GM10248 (cell line): Measurements from ENCODE around the gene TMEM184C.

Experiments
- CTCF ChIA-PET: fragments of 300-600 bp; sonication (Branson Sonifier 250); formaldehyde crosslinking; extraction: SDS; loops from one replicate; lab custom pipeline; 2021; ENCODE audit warnings: antibody characterized with exemption; lab: Yijun Ruan, JAX
- POLR2A ChIA-PET: fragments of 350-650 bp; sonication (Branson Sonifier 250); formaldehyde crosslinking; extraction: SDS; loops from one replicate; lab custom pipeline; 2020; ENCODE audit warnings: antibody characterized with exemption; lab: Yijun Ruan, JAX
- DNase-seq: peaks from one replicate; pipeline ENCODE4 v3.0.0; 2012; ENCODE audit errors: extremely low spot score
- CTCF ChIP-seq: IDR thresholded peaks from 2 replicates; pipeline ENCODE4 v1.5.1; 2012; ENCODE audit warnings: mild to moderate bottlenecking, low read depth; ENCODE audit errors: extremely low read depth, missing control alignments, control extremely low read depth

The TMEM184C gene

GRCh38 chr4:147648656-147649055 is 31.5 kb downstream of the TMEM184C start:
- DNase-seq, result no peak
- TF ChIP-seq CTCF, result no peak
- ChIA-PET POLR2A (no interaction called here), CTCF (interaction anchor here (0.8 to 3.1 kb wide), 4 partner anchors 8 to 219 kb away, joined by 3 to 7 read pairs (median 4); partner anchors contain the start of gene TMEM184C)

- ChIA-PET POLR2A (no interaction called here), CTCF (no interaction called here)
- TF ChIP-seq CTCF, result no peak
- DNase-seq, result no peak
These were observed 34.4 kb downstream of the TMEM184C start for GRCh38 chr4:147651563-147651962.

GRCh38 chr4:147655639-147656038 is 38.4 kb downstream of the TMEM184C start:
- POLR2A ChIA-PET, result no interaction called here
- CTCF ChIA-PET, result interaction anchor here (1.0 to 1.5 kb wide), 2 partner anchors 13 to 211 kb away, joined by 3 read pairs; no protein-coding TSS in a partner anchor
- no peak for DNase-seq
- TF ChIP-seq CTCF, result no peak

GRCh38 chr4:147658501-147658900 is 41.3 kb downstream of the TMEM184C start:
- no peak for DNase-seq
- CTCF ChIA-PET, result interaction anchor here (1.2 to 1.3 kb wide), 3 partner anchors 10 to 208 kb away, joined by 4 to 5 read pairs (median 4); no protein-coding TSS in a partner anchor
- TF ChIP-seq CTCF, result no peak
- POLR2A ChIA-PET, result no interaction called here

GRCh38 chr4:147674073-147674472 is 56.9 kb downstream of the TMEM184C start:
- DNase-seq, result no peak
- TF ChIP-seq CTCF, result no peak
- ChIA-PET POLR2A (no interaction called here), CTCF (interaction anchor here (1.0 to 1.8 kb wide), 3 partner anchors 35 to 193 kb away, joined by 3 to 5 read pairs (median 3); no protein-coding TSS in a partner anchor)

- no peak for DNase-seq
- ChIA-PET CTCF (interaction anchor here (1.0 to 1.8 kb wide), 3 partner anchors 34 to 192 kb away, joined by 3 to 5 read pairs (median 3); no protein-coding TSS in a partner anchor), POLR2A (no interaction called here)
- TF ChIP-seq CTCF, result no peak
These were observed 57.3 kb downstream of the TMEM184C start for GRCh38 chr4:147674496-147674895.
